ENCODE data around the gene PRDM15. TPM values are rescaled to one million over a fixed set of nuclear protein-coding genes. Genes with fewer than 3 reads are reported as not detected.

PRDM15 gene
- total RNA-seq, 1 experiment from 2014 or later, result 9.9 TPM

- H2BK20ac ChIP-seq (ENCODE audit: low read depth, low read length, poor library complexity, severe bottlenecking), result no peak overlapping the region
- H4K5ac ChIP-seq (ENCODE audit: insufficient read length, low read depth, low read length), result no peak overlapping the region
- no peak overlapping the region for H2BK15ac ChIP-seq (ENCODE audit: low read depth, low read length)
- DNase-seq, result peak; percentile 43
- no peak overlapping the region for H3K9ac ChIP-seq (ENCODE audit: extremely low read depth, insufficient read length, low read length)
- H3K4ac ChIP-seq (ENCODE audit: low read depth, low read length), result no peak overlapping the region
- no peak overlapping the region for H4K91ac ChIP-seq (ENCODE audit: insufficient read length, low read depth, low read length)
- Mint-ChIP-seq H3K27me3 (ENCODE audit: low read depth) (no peaks in the 10 kb centered on the region), H3K4me3 (no peak overlapping the region; a peak in 1 of 5 replicates), H3K36me3 (ENCODE audit: insufficient read depth in 1 of 3, low read depth in 3 of 3) (peaks cover 0 to 14% (median 13%) of the 10 kb centered on the region in 3 experiments; a peak in 5 of 7 replicates), H3K27ac (peak overlapping the region in 2 of 3 experiments; percentile 11 to 84; a peak in 2 of 7 replicates), H3K9me3 (no peaks in the 10 kb centered on the region), H3K4me1 (peaks cover 40 to 41% of the 10 kb centered on the region in 2 experiments)
- no peaks in the 10 kb centered on the region for H3K9me3 ChIP-seq (ENCODE audit: control insufficient read depth, low read depth, low read length)
- no peak overlapping the region for H3K18ac ChIP-seq (ENCODE audit: insufficient read length, low read depth, low read length)
- H3K23me2 ChIP-seq (ENCODE audit: insufficient read length, low read depth, low read length, poor library complexity, severe bottlenecking), result no peaks in the 10 kb centered on the region
- H2BK12ac ChIP-seq (ENCODE audit: insufficient read length, low read depth, low read length), result no peak overlapping the region
- H2AFZ ChIP-seq (ENCODE audit: low read length), result no peak overlapping the region
- no peaks in the 10 kb centered on the region for H3K27me3 ChIP-seq (ENCODE audit: insufficient read depth, low read length)
- WGBS (ENCODE audit: extremely low coverage, insufficient read length, low lambda C conversion rate), result no CpG with 5 or more reads among the region's 8 CpGs
- no peak overlapping the region for H3K4me2 ChIP-seq (ENCODE audit: insufficient read depth, insufficient read length, low read length)
- H3K14ac ChIP-seq (ENCODE audit: insufficient read depth, low read length), result no peak overlapping the region
- TF ChIP-seq CTCF (conservative IDR thresholded peaks at IDR 0.05), result no peak
- H3K27ac ChIP-seq (ENCODE audit: insufficient read length, low read depth, low read length), result no peak overlapping the region
- no peak overlapping the region for H2AK5ac ChIP-seq (ENCODE audit: insufficient read length, low read length)
- no peaks in the 10 kb centered on the region for H3K79me2 ChIP-seq (ENCODE audit: insufficient read depth, low read length)
- H3K79me1 ChIP-seq (ENCODE audit: insufficient read depth, low read depth, low read length, poor library complexity, severe bottlenecking), result no peaks in the 10 kb centered on the region
- peaks cover 6% of the 10 kb centered on the region for H3K4me1 ChIP-seq (ENCODE audit: insufficient read depth, low read length)
- H2BK5ac ChIP-seq (ENCODE audit: insufficient read length, low read length), result no peak overlapping the region
- no peak overlapping the region for H4K8ac ChIP-seq (replicated peaks; ENCODE audit: insufficient read length, low read depth, low read length)
- H2BK120ac ChIP-seq (ENCODE audit: low read depth, low read length, poor library complexity, severe bottlenecking), result no peak overlapping the region
- H3K56ac ChIP-seq (ENCODE audit: insufficient read length, low read depth, low read length), result no peak overlapping the region
- no peak overlapping the region for H3T11ph ChIP-seq (ENCODE audit: low read length)
- no peak overlapping the region for H3K23ac ChIP-seq (ENCODE audit: insufficient read length, low read depth, low read length)
- H4K20me1 ChIP-seq (ENCODE audit: control insufficient read depth, insufficient read depth, insufficient read length), result no peaks in the 10 kb centered on the region
Observed at GRCh38 chr21:41897700-41898099, 18.6 kb upstream of the PRDM15 start.

All from H9 (cell line).